HG03135 (cell line): Measurements from ENCODE around the gene SLC17A9.
A peak's percentile ranks its signal among the peaks of the same experiment; 100 is the strongest.

Experiments
- ATAC-seq: cut with Tn5 transposase; IDR thresholded peaks from one replicate; pipeline ENCODE4 v1.9.1; 2021; ENCODE audit warnings: mild to moderate bottlenecking, moderate library complexity; ENCODE audit not compliant: unreplicated experiment

The SLC17A9 gene

GRCh38 chr20:62999580-62999979 is 47.1 kb downstream of the SLC17A9 start:
- ATAC-seq = no peak

- no peak for ATAC-seq
Measured at GRCh38 chr20:63000036-63000435, 47.5 kb downstream of the SLC17A9 start.

- ATAC-seq = no peak
Measured at GRCh38 chr20:63000958-63001357, 48.4 kb downstream of the SLC17A9 start.

- no peak for ATAC-seq
Measured at GRCh38 chr20:63002511-63002910, 50.0 kb downstream of the SLC17A9 start.

- no peak for ATAC-seq
Measured at GRCh38 chr20:63003546-63003945, 51.0 kb downstream of the SLC17A9 start.

- ATAC-seq = no peak
Measured at GRCh38 chr20:63004607-63005364, 52.3 kb downstream of the SLC17A9 start.

GRCh38 chr20:63005365-63005861 is 52.9 kb downstream of the SLC17A9 start:
- ATAC-seq = no peak

- no peak for ATAC-seq
Measured at GRCh38 chr20:63005862-63006539, 53.5 kb downstream of the SLC17A9 start.

GRCh38 chr20:63006540-63007359 is 54.2 kb downstream of the SLC17A9 start, which contains the start of gene BHLHE23:
TSS of gene BHLHE23 (minus strand) at chr20:63006964. CDS start at chr20:63006774, 190 bp downstream.
- no peak for ATAC-seq

- no peak for ATAC-seq
Measured at GRCh38 chr20:63007360-63007645, 54.8 kb downstream of the SLC17A9 start.

- no peak for ATAC-seq
Measured at GRCh38 chr20:63007646-63008488, 55.4 kb downstream of the SLC17A9 start.

- ATAC-seq = no peak
Measured at GRCh38 chr20:63008541-63009044, 56.1 kb downstream of the SLC17A9 start.

- ATAC-seq = peak; percentile 46
Measured at GRCh38 chr20:63009045-63009961, 56.8 kb downstream of the SLC17A9 start.

GRCh38 chr20:63009988-63010769 is 57.7 kb downstream of the SLC17A9 start:
- peak; percentile 43 for ATAC-seq

GRCh38 chr20:63011798-63012197 is 59.3 kb downstream of the SLC17A9 start:
- ATAC-seq = no peak

- ATAC-seq = no peak
Measured at GRCh38 chr20:63013207-63013606, 60.7 kb downstream of the SLC17A9 start.

- no peak for ATAC-seq
Measured at GRCh38 chr20:63014287-63014686, 61.8 kb downstream of the SLC17A9 start.

GRCh38 chr20:63014710-63015109 is 62.2 kb downstream of the SLC17A9 start:
- no peak for ATAC-seq
